Type B pancreatic cell (in vitro differentiated cells): ENCODE measurements around the gene KLF9. TPM values are rescaled to one million over a fixed set of nuclear protein-coding genes. Genes with fewer than 3 reads are reported as not detected.

Source experiments
- DNase-seq: peaks from one replicate; pipeline ENCODE4 v3.0.0; 2021; ENCODE audit warnings: mixed read lengths; ENCODE audit not compliant: unreplicated experiment; ENCODE audit errors: extremely low spot score
- H3K27ac Mint-ChIP-seq: 2 replicates; pipeline ENCODE4 v1.8.0; 2021; ENCODE audit warnings: mild to moderate bottlenecking, mixed read lengths
- H3K27me3 Mint-ChIP-seq: 2 replicates; pipeline ENCODE4 v1.8.0; 2021; ENCODE audit warnings: mixed read lengths
- H3K36me3 Mint-ChIP-seq: 2 replicates; pipeline ENCODE4 v1.8.0; 2021; ENCODE audit warnings: mixed read lengths
- H3K4me1 Mint-ChIP-seq: one replicate; pipeline ENCODE4 v1.8.0; 2021; ENCODE audit warnings: mixed read lengths; ENCODE audit not compliant: unreplicated experiment
- H3K4me3 Mint-ChIP-seq: 2 replicates; pipeline ENCODE4 v1.8.0; 2021; ENCODE audit warnings: mild to moderate bottlenecking, mixed read lengths
- H3K9me3 Mint-ChIP-seq: 2 replicates; pipeline ENCODE4 v1.8.0; 2021; ENCODE audit warnings: mixed read lengths
- CTCF ChIP-seq: fragments of 200-600 bp; sonication (generic); conservative IDR thresholded peaks from 2 replicates; pipeline ENCODE4 v1.5.0; 2021; ENCODE audit warnings: antibody characterized with exemption, mild to moderate bottlenecking
- total RNA-seq: library from RNA; stranded (reverse); gene quantifications from 2 replicates; pipeline ENCODE4 v1.2.1, GENCODE V29; 2021; ENCODE audit warnings: low replicate concordance

Gene KLF9
- total RNA-seq, 1 donor from 2014 or later, result 16.7 TPM

- H3K4me3 Mint-ChIP-seq, result no peak overlapping the region
- H3K9me3 Mint-ChIP-seq, result no peaks in the 10 kb centered on the region
- no peak for DNase-seq
- H3K36me3 Mint-ChIP-seq, result peaks cover 7% of the 10 kb centered on the region
- H3K27me3 Mint-ChIP-seq, result no peaks in the 10 kb centered on the region
- H3K27ac Mint-ChIP-seq, result no peak overlapping the region
- H3K4me1 Mint-ChIP-seq, result no peaks in the 10 kb centered on the region
- TF ChIP-seq CTCF, result no peak
These were observed 47.0 kb downstream of the KLF9 start for GRCh38 chr9:70367305-70367930.

- TF ChIP-seq CTCF, result no peak
- H3K4me1 Mint-ChIP-seq, result no peaks in the 10 kb centered on the region
These were observed 50.7 kb downstream of the KLF9 start for GRCh38 chr9:70363760-70364159.

GRCh38 chr9:70362952-70363351 lies 51.5 kb downstream of the KLF9 start:
- no peak for DNase-seq
- Mint-ChIP-seq H3K4me3 (no peak overlapping the region), H3K4me1 (no peaks in the 10 kb centered on the region), H3K27ac (no peak overlapping the region), H3K27me3 (no peaks in the 10 kb centered on the region), H3K36me3 (peaks cover 7% of the 10 kb centered on the region), H3K9me3 (no peaks in the 10 kb centered on the region)
- TF ChIP-seq CTCF, result no peak

More at GRCh38 chr9:70363760-70364159, 50.7 kb downstream of the KLF9 start:
- no peak overlapping the region for H3K4me3 Mint-ChIP-seq
- H3K36me3 Mint-ChIP-seq, result peaks cover 7% of the 10 kb centered on the region
- no peak for DNase-seq
- no peak overlapping the region for H3K27ac Mint-ChIP-seq
- H3K27me3 Mint-ChIP-seq, result no peaks in the 10 kb centered on the region
- H3K9me3 Mint-ChIP-seq, result no peaks in the 10 kb centered on the region

GRCh38 chr9:70355801-70356200 lies 58.7 kb downstream of the KLF9 start:
- H3K4me3 Mint-ChIP-seq, result no peak overlapping the region
- no peaks in the 10 kb centered on the region for H3K9me3 Mint-ChIP-seq
- no peak for DNase-seq
- no peak for TF ChIP-seq CTCF
- no peaks in the 10 kb centered on the region for H3K27me3 Mint-ChIP-seq
- H3K27ac Mint-ChIP-seq, result no peak overlapping the region
- peaks cover 11% of the 10 kb centered on the region for H3K36me3 Mint-ChIP-seq
- H3K4me1 Mint-ChIP-seq, result no peaks in the 10 kb centered on the region

- Mint-ChIP-seq H3K4me1 (no peaks in the 10 kb centered on the region), H3K4me3 (no peak overlapping the region), H3K9me3 (no peaks in the 10 kb centered on the region), H3K27ac (no peak overlapping the region), H3K27me3 (no peaks in the 10 kb centered on the region), H3K36me3 (peaks cover 22% of the 10 kb centered on the region)
- no peak for DNase-seq
- TF ChIP-seq CTCF, result peak; percentile 40
These were observed 61.7 kb downstream of the KLF9 start for GRCh38 chr9:70352802-70353201.

GRCh38 chr9:70352356-70352755 lies 62.1 kb downstream of the KLF9 start:
- no peak for TF ChIP-seq CTCF
- H3K9me3 Mint-ChIP-seq, result no peaks in the 10 kb centered on the region
- no peak for DNase-seq

More at GRCh38 chr9:70352356-70352755, 62.1 kb downstream of the KLF9 start:
- H3K4me3 Mint-ChIP-seq, result no peak overlapping the region
- H3K4me1 Mint-ChIP-seq, result no peaks in the 10 kb centered on the region
- no peaks in the 10 kb centered on the region for H3K27me3 Mint-ChIP-seq
- no peak overlapping the region for H3K27ac Mint-ChIP-seq
- peaks cover 21% of the 10 kb centered on the region for H3K36me3 Mint-ChIP-seq
